WTC11 (cell line): ENCODE data around the gene OR4N5. TPM values are rescaled to one million over a fixed set of nuclear protein-coding genes. Genes with fewer than 3 reads are reported as not detected.

ENCODE experiments used
- ATAC-seq: fragments of 200-7000 bp; cut with Tn5 transposase; 2 replicates; pipeline ENCODE4 v1.10.0; 2021; ENCODE audit warnings: mild to moderate bottlenecking, moderate library complexity
- CTCF ChIA-PET: fragments of 300-600 bp; sonication (Branson Sonifier 250); formaldehyde crosslinking; loops from one replicate; lab custom pipeline; 2021; ENCODE audit warnings: antibody characterized with exemption; lab: Charles Lee
- POLR2A ChIA-PET: fragments of 350-600 bp; sonication (Branson Sonifier 250); formaldehyde crosslinking; loops from one replicate; lab custom pipeline; 2021; ENCODE audit warnings: antibody characterized with exemption; lab: Charles Lee
- DNase-seq: peaks from one replicate; pipeline ENCODE4 v3.0.0; 2021; ENCODE audit warnings: low spot score
- H3K27ac Mint-ChIP-seq: 2 replicates; pipeline ENCODE4 v1.8.0; 2021; ENCODE audit warnings: mixed read lengths
- H3K27me3 Mint-ChIP-seq: 2 replicates; pipeline ENCODE4 v1.8.0; 2021; ENCODE audit warnings: low read depth, mild to moderate bottlenecking, moderate library complexity, mixed read lengths
- H3K36me3 Mint-ChIP-seq: 2 replicates; pipeline ENCODE4 v1.8.0; 2021; ENCODE audit warnings: mixed read lengths
- H3K4me1 Mint-ChIP-seq: 2 replicates; pipeline ENCODE4 v1.8.0; 2022; ENCODE audit warnings: mixed read lengths
- H3K4me3 Mint-ChIP-seq: 2 replicates; pipeline ENCODE4 v1.8.0; 2021; ENCODE audit warnings: mild to moderate bottlenecking, moderate library complexity, mixed read lengths
- H3K9me3 Mint-ChIP-seq: 2 replicates; pipeline ENCODE4 v1.8.0; 2021; ENCODE audit warnings: mixed read lengths
- AFF4 ChIP-seq: sonication (generic); formaldehyde crosslinking; IDR thresholded peaks from 2 replicates; pipeline ENCODE4 v1.8.1; 2023; ENCODE audit warnings: mild to moderate bottlenecking, missing genetic modification reagents, borderline replicate concordance
- CBFB ChIP-seq: sonication (generic); formaldehyde crosslinking; IDR thresholded peaks from 2 replicates; pipeline ENCODE4 v1.8.1; 2022; ENCODE audit warnings: mild to moderate bottlenecking, low read depth, missing genetic modification reagents
- CREB1 ChIP-seq: sonication (generic); formaldehyde crosslinking; IDR thresholded peaks from 2 replicates; pipeline ENCODE4 v1.8.0; 2023; ENCODE audit warnings: mild to moderate bottlenecking, missing genetic modification reagents
- ELF4 ChIP-seq: sonication (generic); formaldehyde crosslinking; IDR thresholded peaks from 2 replicates; pipeline ENCODE4 v1.8.1; 2022; ENCODE audit warnings: low read depth, mild to moderate bottlenecking, moderate library complexity, missing genetic modification reagents
- GABPB1 ChIP-seq: sonication (generic); formaldehyde crosslinking; IDR thresholded peaks from 2 replicates; pipeline ENCODE4 v1.8.1; 2023; ENCODE audit warnings: mild to moderate bottlenecking, missing genetic modification reagents
- GTF2I ChIP-seq: fragments of 250-450 bp; sonication (Bioruptor Pico); conservative IDR thresholded peaks from 2 replicates; pipeline ENCODE4 v1.4.0; 2021; ENCODE audit warnings: mild to moderate bottlenecking
- KAT7 ChIP-seq: sonication (generic); formaldehyde crosslinking; IDR thresholded peaks from 2 replicates; pipeline ENCODE4 v1.8.1; 2023; ENCODE audit warnings: missing genetic modification reagents, mild to moderate bottlenecking, borderline replicate concordance
- NFYB ChIP-seq: sonication (generic); formaldehyde crosslinking; conservative IDR thresholded peaks from 2 replicates; pipeline ENCODE4 v1.8.0; 2022; ENCODE audit warnings: low read depth, missing genetic modification reagents
- OVOL2 ChIP-seq: fragments of 250-450 bp; sonication (Bioruptor Pico); IDR thresholded peaks from 2 replicates; pipeline ENCODE4 v1.9.0; 2021; ENCODE audit warnings: mild to moderate bottlenecking, borderline replicate concordance
- ZSCAN18 ChIP-seq: fragments of 250-450 bp; sonication (Bioruptor Pico); IDR thresholded peaks from 2 replicates; pipeline ENCODE4 v2.1.2; 2022; ENCODE audit warnings: mild to moderate bottlenecking, moderate library complexity
- total RNA-seq: library from RNA; stranded (reverse); gene quantifications from 3 replicates; pipeline ENCODE4 v1.2.3, GENCODE V29; 2021
- TF ChIP-seq, protein P1 (sequence below): sonication (generic); formaldehyde crosslinking; IDR thresholded peaks from 2 replicates; pipeline ENCODE4 v1.8.0; 2023; ENCODE audit warnings: missing genetic modification reagents, mild to moderate bottlenecking, borderline replicate concordance
- TF ChIP-seq, protein P2 (sequence below): fragments of 250-450 bp; sonication (Bioruptor Pico); IDR thresholded peaks from 2 replicates; pipeline ENCODE4 v1.9.0; 2021; ENCODE audit warnings: moderate library complexity, mild to moderate bottlenecking, inconsistent platforms, borderline replicate concordance
- TF ChIP-seq, protein P3 (sequence below): sonication (generic); formaldehyde crosslinking; IDR thresholded peaks from 2 replicates; pipeline ENCODE4 v1.8.0; 2022; ENCODE audit warnings: mild to moderate bottlenecking, missing genetic modification reagents
- TF ChIP-seq, protein P4 (sequence below): sonication (generic); formaldehyde crosslinking; IDR thresholded peaks from 2 replicates; pipeline ENCODE4 v1.8.1; 2022; ENCODE audit warnings: mild to moderate bottlenecking, missing genetic modification reagents, moderate library complexity, borderline replicate concordance
- TF ChIP-seq, protein P5 (sequence below): sonication (generic); formaldehyde crosslinking; IDR thresholded peaks from 2 replicates; pipeline ENCODE4 v1.8.1; 2023; ENCODE audit warnings: mild to moderate bottlenecking, missing genetic modification reagents
- TF ChIP-seq, protein P6 (sequence below): sonication (generic); formaldehyde crosslinking; IDR thresholded peaks from 2 replicates; pipeline ENCODE4 v1.8.1; 2023; ENCODE audit warnings: mild to moderate bottlenecking, missing genetic modification reagents

OR4N5 gene
- total RNA-seq, 1 experiment from 2014 or later = not detected

- TF ChIP-seq AFF4 = no peak
- TF ChIP-seq, protein P1, sequence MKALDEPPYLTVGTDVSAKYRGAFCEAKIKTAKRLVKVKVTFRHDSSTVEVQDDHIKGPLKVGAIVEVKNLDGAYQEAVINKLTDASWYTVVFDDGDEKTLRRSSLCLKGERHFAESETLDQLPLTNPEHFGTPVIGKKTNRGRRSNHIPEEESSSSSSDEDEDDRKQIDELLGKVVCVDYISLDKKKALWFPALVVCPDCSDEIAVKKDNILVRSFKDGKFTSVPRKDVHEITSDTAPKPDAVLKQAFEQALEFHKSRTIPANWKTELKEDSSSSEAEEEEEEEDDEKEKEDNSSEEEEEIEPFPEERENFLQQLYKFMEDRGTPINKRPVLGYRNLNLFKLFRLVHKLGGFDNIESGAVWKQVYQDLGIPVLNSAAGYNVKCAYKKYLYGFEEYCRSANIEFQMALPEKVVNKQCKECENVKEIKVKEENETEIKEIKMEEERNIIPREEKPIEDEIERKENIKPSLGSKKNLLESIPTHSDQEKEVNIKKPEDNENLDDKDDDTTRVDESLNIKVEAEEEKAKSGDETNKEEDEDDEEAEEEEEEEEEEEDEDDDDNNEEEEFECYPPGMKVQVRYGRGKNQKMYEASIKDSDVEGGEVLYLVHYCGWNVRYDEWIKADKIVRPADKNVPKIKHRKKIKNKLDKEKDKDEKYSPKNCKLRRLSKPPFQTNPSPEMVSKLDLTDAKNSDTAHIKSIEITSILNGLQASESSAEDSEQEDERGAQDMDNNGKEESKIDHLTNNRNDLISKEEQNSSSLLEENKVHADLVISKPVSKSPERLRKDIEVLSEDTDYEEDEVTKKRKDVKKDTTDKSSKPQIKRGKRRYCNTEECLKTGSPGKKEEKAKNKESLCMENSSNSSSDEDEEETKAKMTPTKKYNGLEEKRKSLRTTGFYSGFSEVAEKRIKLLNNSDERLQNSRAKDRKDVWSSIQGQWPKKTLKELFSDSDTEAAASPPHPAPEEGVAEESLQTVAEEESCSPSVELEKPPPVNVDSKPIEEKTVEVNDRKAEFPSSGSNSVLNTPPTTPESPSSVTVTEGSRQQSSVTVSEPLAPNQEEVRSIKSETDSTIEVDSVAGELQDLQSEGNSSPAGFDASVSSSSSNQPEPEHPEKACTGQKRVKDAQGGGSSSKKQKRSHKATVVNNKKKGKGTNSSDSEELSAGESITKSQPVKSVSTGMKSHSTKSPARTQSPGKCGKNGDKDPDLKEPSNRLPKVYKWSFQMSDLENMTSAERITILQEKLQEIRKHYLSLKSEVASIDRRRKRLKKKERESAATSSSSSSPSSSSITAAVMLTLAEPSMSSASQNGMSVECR (CRISPR knock-in tag) = no peak
- TF ChIP-seq, protein P2, sequence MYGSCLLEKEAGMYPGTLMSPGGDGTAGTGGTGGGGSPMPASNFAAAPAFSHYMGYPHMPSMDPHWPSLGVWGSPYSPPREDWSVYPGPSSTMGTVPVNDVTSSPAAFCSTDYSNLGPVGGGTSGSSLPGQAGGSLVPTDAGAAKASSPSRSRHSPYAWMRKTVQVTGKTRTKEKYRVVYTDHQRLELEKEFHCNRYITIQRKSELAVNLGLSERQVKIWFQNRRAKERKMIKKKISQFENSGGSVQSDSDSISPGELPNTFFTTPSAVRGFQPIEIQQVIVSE (CRISPR knock-in tag) = no peak
- TF ChIP-seq, protein P3, sequence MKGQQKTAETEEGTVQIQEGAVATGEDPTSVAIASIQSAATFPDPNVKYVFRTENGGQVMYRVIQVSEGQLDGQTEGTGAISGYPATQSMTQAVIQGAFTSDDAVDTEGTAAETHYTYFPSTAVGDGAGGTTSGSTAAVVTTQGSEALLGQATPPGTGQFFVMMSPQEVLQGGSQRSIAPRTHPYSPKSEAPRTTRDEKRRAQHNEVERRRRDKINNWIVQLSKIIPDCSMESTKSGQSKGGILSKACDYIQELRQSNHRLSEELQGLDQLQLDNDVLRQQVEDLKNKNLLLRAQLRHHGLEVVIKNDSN (CRISPR knock-in tag) = no peak
- no peak for TF ChIP-seq NFYB
- no peak for TF ChIP-seq GABPB1
Measured at GRCh38 chr14:20180486-20180885, 41.9 kb downstream of the OR4N5 start (continued).

DNA sequence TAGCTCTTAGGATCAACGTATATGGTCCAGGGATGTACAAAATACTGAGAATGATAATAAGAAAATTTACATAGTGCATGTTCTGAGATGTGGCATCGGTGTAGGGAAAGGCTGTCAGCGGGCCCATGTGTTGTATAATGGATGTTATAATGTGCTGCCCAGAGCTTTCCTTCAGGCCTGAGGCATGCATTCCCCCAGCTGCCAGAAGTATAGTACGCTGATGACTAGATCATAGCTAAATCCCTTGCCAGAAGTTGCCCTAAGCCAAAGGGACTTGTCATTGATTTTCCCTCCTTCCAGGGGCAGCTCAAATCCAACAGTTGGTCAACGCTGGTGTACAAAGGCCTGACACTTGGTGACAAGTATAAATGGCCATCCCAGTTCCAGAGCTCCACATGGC is 45.6 kb downstream of the OR4N5 start:
- H3K4me3 Mint-ChIP-seq = no peak overlapping the region
- peaks cover 61% of the 10 kb centered on the region for H3K36me3 Mint-ChIP-seq
- TF ChIP-seq KAT7 (CRISPR knock-in tag) = no peak
- TF ChIP-seq ZSCAN18 (CRISPR knock-in tag) = no peak
- no peak for TF ChIP-seq CREB1 (CRISPR knock-in tag)
- TF ChIP-seq, protein P2 (CRISPR knock-in tag) = no peak
- TF ChIP-seq, protein P4, sequence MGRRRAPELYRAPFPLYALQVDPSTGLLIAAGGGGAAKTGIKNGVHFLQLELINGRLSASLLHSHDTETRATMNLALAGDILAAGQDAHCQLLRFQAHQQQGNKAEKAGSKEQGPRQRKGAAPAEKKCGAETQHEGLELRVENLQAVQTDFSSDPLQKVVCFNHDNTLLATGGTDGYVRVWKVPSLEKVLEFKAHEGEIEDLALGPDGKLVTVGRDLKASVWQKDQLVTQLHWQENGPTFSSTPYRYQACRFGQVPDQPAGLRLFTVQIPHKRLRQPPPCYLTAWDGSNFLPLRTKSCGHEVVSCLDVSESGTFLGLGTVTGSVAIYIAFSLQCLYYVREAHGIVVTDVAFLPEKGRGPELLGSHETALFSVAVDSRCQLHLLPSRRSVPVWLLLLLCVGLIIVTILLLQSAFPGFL (CRISPR knock-in tag) = no peak
- TF ChIP-seq NFYB = no peak
- TF ChIP-seq ELF4 (CRISPR knock-in tag) = no peak
- TF ChIP-seq OVOL2 (CRISPR knock-in tag) = no peak
- TF ChIP-seq, protein P5, sequence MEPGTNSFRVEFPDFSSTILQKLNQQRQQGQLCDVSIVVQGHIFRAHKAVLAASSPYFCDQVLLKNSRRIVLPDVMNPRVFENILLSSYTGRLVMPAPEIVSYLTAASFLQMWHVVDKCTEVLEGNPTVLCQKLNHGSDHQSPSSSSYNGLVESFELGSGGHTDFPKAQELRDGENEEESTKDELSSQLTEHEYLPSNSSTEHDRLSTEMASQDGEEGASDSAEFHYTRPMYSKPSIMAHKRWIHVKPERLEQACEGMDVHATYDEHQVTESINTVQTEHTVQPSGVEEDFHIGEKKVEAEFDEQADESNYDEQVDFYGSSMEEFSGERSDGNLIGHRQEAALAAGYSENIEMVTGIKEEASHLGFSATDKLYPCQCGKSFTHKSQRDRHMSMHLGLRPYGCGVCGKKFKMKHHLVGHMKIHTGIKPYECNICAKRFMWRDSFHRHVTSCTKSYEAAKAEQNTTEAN = no peak
- TF ChIP-seq GTF2I (CRISPR knock-in tag) = no peak
- TF ChIP-seq, protein P6, sequence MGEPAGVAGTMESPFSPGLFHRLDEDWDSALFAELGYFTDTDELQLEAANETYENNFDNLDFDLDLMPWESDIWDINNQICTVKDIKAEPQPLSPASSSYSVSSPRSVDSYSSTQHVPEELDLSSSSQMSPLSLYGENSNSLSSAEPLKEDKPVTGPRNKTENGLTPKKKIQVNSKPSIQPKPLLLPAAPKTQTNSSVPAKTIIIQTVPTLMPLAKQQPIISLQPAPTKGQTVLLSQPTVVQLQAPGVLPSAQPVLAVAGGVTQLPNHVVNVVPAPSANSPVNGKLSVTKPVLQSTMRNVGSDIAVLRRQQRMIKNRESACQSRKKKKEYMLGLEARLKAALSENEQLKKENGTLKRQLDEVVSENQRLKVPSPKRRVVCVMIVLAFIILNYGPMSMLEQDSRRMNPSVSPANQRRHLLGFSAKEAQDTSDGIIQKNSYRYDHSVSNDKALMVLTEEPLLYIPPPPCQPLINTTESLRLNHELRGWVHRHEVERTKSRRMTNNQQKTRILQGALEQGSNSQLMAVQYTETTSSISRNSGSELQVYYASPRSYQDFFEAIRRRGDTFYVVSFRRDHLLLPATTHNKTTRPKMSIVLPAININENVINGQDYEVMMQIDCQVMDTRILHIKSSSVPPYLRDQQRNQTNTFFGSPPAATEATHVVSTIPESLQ = no peak
- no peak for TF ChIP-seq CBFB
- no peak for DNase-seq
- no peaks in the 10 kb centered on the region for H3K4me1 Mint-ChIP-seq
- H3K27ac Mint-ChIP-seq = no peak overlapping the region
- ChIA-PET CTCF (no interaction called here), POLR2A (no interaction called here)
- peaks cover 9% of the 10 kb centered on the region for H3K27me3 Mint-ChIP-seq
- peaks cover 95% of the 10 kb centered on the region for H3K9me3 Mint-ChIP-seq
- no peak for ATAC-seq
